GM21576 (cell line): Measurements from ENCODE around the gene CACNA1D.
"Not testable (repeated sequence)": the region's sequence is repeated elsewhere in the genome, so short reads cannot be mapped to it uniquely, and the experiment has no call there.

Experiments used
- ATAC-seq: cut with Tn5 transposase; IDR thresholded peaks from one replicate; pipeline ENCODE4 v1.9.1; 2021; ENCODE audit warnings: mild to moderate bottlenecking, moderate library complexity; ENCODE audit not compliant: unreplicated experiment

The CACNA1D gene

DNA sequence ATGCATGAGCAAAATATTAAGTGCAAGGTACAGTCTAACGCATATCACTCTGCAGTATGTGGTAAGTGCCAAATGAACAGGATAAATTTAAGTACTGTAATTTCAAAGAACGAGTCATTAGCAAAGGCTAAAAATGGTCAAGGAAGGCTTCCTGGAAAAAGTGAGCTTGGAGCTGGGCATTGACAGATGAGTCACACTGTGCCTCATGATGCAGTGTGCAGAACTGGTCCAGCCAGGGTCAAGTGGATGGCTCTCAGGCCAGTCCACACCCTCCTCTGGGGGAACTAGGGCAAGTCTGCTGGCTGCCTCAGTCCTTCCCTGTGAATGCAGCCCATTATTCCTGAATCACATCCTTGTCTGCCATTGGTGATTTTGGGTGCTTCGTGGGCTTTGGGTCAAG, 76.3 kb downstream of the CACNA1D start:
- ATAC-seq, result no peak

DNA sequence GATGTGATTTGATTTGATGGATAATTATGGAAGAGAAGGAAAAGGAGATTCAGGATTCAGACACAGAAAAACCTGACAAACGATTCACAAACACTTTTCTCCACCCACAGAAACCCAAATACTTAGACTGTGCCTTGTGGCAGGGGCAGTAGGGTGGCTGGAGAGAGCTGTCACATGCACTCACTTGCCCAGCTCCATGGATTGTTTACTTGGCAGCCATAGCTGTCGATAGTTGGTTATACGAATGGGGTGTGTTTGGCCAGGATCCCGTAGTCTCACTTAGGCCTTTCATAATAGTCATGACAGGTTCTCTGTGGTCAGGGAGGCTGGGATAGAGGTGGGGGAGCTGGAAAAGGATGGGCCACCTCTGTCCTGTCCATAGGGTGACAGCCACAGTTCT, 76.9 kb downstream of the CACNA1D start:
- ATAC-seq, result no peak

DNA sequence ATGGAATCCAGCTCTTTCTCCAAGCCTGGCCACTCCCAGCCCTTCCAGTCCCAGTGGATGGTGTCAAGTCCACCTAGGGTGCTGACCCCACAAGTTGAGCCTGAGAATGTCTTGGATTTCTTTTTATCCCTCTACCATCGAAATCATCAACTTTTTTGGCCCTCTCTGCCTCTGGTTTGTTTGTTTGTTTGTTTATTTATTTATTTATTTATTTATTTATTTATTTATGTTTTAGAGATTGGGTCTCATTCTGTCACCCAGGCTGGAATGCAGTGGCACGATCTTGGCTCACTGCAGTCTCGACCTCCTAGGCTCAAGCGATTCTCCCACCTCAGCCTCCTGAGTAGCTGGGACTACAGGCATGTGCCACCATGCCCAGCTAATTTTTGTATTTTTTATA, 77.8 kb downstream of the CACNA1D start:
- ATAC-seq, result not testable (repeated sequence)

DNA sequence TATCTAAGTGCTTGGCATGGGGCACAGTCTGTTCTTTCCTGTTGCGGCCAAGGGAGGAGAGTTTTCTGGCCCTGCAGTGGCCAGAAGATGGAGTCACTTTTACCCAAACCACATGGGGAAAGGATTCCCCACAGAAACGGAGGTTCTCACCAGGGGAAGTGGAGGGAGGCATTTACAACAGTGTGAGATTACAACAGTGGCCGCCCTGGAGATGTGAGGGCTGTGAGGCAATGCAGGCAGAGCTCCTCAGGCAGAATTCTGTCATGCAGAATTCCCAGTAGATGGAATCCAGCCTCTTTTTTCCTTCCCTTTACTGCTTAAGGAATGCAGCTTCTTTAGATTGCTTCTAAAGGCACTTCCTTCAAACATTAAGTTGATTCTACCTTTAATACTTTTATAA, 83.1 kb downstream of the CACNA1D start:
- no peak for ATAC-seq

DNA sequence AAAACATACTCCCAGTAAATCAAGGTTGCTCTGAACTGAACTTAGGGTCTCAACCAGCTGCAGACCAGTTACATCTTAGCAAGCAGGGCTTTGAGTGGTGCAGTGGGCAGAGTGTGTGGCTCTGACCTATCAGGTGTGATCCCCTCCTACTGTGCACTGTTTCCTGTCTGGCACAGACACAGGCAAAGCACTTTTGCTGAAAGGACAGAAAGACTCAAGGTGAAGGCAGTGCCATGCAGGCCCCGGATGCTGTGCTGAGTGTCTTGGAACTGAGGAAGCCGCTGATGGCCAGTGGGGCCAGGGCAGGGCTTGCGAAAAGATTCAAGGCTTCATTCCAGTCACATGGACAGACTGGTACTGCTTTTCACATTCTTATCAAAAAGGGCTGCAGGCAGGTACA, 85.2 kb downstream of the CACNA1D start:
- no peak for ATAC-seq

DNA sequence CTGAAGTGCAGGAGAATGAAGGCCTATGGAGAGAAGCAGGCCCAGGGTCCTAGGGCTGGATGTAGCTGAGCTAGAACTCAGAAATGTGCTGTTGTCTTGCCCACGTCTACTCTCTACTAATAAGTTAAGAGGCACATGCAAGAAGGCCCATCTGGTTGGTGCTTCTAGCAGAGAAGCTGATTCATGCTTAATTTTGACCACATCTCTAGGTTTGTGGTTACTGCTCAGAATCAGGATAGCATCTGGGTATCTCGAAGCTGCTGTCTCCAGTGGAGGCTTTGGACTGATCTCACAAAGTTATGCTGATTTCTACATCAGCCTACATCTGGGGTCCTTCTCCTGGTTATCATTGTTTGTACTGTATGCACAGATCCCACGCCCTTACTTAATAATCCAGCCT, 87.3 kb downstream of the CACNA1D start:
- no peak for ATAC-seq

DNA sequence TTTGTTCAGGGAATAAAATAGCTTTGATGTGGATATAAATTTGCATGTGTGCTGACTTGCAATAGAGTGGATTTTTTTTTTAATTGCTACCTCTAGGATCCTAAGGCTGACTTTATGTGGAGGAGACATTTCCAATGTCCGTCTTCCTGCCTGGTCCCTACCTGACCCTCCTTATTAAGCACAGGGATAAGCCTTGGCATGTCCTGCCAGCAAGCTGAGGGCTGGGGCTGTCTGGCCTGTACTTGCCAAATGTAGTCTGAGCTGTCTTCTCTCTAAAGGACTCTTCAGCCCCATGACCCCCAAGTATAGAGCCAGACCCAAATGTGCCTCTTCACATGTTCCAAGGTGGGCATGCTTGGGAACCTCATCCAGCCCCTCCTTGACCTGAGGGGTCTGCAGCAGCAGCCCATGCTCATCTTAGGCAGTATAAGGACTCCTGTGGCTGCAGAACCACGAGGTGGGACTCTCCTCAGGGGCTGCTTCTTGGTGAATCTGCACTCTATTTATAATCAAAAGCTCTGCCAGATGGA, 88.8 kb downstream of the CACNA1D start:
- no peak for ATAC-seq

DNA sequence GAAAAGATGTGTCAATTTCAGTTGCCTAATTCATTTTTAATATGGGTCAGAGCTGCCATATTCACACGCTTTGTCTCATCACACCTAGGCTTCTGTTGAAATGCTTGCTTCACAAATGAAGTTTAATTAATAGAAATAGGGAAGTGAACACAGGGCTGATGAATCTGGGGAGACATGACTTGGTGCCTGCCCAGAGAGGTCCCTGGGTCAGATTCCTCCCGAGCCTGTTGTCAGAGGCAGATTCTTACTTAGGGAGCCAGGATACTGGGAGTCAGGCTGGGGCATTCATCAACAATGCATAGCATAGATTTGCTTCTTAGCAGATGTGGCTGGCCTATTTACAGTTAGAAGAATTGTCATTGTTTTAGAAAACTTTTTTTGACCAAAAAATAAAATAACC, 90.6 kb downstream of the CACNA1D start:
- no peak for ATAC-seq

DNA sequence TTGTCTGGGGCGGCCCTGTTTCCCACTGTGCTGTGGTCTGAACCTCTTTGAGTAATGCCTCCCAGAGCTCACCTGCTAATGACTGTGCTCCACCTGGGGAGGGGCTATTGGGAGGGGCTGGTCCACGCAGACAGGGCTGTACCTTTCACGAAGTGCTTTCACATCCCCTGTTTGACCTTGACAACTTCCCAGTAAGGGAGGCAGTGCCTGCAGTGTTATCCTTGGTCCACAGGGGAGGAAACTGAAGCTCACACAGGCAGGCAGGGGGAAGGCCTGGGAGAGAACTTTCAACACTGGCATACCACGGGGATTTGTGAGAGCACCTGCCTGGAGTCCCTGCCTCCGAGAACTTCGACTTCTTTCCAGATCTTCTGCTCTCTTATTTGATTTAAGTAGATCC, 91.2 kb downstream of the CACNA1D start:
- ATAC-seq, result no peak

- ATAC-seq, result no peak
Observed at GRCh38 chr3:53588122-53588521, 93.7 kb downstream of the CACNA1D start.

GRCh38 chr3:53589201-53589600, 94.8 kb downstream of the CACNA1D start:
- ATAC-seq, result no peak

- ATAC-seq, result no peak
Observed at GRCh38 chr3:53589806-53590205, 95.4 kb downstream of the CACNA1D start.

GRCh38 chr3:53590606-53591005, 96.2 kb downstream of the CACNA1D start:
- no peak for ATAC-seq

GRCh38 chr3:53591646-53592045, 97.2 kb downstream of the CACNA1D start:
- ATAC-seq, result no peak

GRCh38 chr3:53592862-53593261, 98.5 kb downstream of the CACNA1D start:
- ATAC-seq, result no peak

DNA sequence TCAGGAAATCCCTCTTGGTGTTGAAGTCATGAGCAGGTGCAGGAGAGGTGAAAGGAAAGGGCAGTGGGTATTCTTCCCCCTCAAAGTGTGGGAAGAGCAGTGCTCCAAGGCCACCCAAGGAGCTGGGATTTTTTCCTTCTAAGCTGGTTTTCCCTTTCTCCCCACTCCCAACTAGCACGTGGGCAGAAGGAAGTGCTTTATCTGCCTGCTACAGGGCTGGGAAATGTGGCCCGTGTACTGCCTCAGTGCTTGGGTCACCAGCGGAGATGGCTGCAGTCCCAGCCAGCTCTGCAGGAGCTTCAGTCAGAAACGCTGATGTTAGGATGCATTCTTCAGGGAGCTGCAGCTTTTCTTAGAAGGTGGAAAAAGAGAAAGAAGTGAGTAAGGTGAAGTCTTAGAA, 99.2 kb downstream of the CACNA1D start:
- no peak for ATAC-seq

DNA sequence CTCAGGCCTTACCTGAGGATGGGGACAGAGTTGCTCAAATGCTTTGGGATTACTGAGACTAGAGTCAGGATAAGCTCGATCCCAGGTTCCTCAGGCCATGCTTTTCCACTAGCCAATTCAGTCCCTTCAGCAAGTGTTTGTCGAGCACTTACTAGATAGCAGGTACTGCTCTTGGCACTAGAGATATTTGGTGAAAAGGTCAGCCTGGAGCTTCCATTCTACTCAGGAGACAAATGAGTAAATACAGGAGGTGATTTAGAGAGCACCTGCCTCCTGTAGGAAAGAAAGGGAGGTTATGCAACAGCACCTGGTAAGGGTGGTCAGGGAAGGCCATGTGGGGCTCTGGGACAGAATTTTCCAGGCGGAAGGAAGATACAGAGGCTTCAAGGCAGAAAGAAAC, 99.9 kb downstream of the CACNA1D start:
- no peak for ATAC-seq

- ATAC-seq, result no peak
Observed at GRCh38 chr3:53595660-53596059, 101.2 kb downstream of the CACNA1D start.

DNA sequence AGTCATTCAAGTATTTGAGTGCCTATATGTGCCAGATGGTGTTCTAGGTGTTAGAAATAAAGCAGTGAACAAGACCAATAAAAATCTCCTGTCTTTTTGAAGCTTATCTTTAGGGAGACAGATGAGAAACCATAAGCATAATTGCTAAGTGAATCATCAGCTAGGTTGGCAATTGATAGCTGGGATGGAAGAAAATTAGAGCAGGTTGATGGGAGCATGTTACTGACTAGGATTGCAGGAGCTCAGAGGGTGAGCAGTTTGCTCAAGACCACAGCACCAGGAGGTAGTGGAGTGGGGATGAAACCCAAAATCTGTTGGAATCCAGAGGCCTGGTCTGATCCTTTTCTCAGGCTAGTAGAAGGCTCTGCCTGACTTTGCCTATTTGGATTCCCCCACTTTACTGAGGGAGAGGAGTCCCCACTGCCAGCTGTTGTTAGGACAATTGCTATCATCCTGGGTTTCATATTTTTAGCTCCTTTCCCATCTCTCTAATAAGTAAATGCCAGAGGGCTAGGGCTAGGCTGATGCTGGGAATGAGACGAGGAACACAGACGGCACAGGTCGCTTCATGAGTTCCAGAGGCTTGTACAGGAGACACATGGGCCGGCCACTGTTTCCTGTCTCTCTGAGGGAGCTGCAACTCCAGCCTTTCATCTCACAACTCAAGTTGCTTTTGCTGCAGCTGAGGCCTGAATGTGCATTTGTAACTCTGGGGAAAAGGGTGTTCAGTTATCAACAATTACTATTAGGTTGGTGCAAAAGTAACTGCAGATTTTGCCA, 102.9 kb downstream of the CACNA1D start:
- no peak for ATAC-seq

DNA sequence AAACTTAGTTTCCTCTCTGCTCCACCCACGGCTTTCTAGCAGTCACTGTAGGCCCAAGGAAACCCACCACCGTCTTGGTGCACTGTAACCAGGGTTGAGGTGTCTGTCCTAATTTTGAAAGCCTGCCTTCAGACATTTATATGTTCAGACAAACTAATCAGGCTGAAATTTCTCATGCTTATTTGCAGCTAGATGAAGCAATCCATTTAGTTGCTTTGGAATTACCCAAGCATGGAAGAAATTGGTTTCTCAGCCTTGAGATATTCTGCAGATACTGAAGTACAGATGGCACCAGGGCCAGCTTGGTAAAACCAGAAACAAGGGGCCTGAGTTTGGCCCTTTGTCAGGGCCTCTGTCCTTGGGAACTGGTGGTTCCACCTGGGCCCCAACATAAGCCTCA, 105.4 kb downstream of the CACNA1D start:
- no peak for ATAC-seq

GRCh38 chr3:53602866-53603265, 108.5 kb downstream of the CACNA1D start:
- no peak for ATAC-seq

DNA sequence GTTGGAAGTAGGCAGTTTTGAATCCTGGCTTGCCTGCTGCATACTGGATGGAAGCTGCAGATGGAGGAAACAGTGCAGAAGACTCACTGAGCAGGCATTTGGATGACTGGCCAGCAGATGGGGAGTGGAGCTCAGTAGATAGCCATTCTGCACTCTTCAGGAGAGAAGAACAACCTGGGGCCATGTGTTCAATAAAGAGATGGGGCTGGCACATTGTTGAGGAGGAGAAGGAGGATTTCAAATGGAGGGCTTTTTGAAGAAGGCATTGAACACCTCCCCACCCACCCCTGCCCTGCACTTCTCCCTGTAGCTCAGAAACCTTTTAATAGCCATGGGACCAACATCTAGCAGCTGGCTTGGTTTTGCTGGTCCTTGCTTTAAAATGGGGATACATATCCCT, 109.8 kb downstream of the CACNA1D start:
- ATAC-seq, result no peak

DNA sequence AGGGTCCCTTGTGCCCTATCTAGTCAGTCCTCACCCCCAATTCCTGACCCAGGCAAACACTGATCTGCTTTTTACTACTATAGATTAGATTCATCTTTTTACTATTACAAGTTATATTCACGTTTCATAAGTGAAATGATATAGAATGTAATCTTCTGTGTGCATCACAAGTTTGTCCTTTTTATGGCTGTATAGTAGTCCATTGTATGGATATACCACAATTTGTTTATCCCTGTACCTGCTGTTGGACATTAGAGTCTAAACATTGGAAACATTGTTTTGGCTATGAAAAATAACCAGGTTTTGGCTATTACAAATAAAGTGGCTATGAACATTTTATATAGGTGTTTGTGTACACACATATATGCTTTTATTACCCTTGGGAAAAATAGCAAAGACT, 112.4 kb downstream of the CACNA1D start:
- no peak for ATAC-seq
